Right atrium auricular region (tissue), 2 donors: ENCODE data around the gene ACVRL1. TPM values are rescaled to one million over a fixed set of nuclear protein-coding genes. Genes with fewer than 3 reads are reported as not detected.
A peak's percentile ranks its signal among the peaks of the same experiment; 100 is the strongest.

ENCODE experiments used
- DNase-seq: peaks from one replicate; pipeline ENCODE4 v3.0.0-alpha.2; 2019; ENCODE audit warnings: low spot score
- H3K27ac ChIP-seq, 2 donors: fragments of 200-600 bp; sonication (generic); 1 replicate in 1 of 2; 2 replicates in 1 of 2; pipeline ENCODE4 v1.5.1; 2016 to 2019
- H3K27me3 ChIP-seq, 2 donors: fragments of 200-600 bp; sonication (generic); one replicate each; pipeline versions ENCODE4 v1.5.1 to v1.6.0; 2017 to 2019
- H3K36me3 ChIP-seq: fragments of 200-600 bp; sonication (generic); one replicate; pipeline ENCODE4 v1.5.1; 2016
- H3K4me1 ChIP-seq, 2 donors: fragments of 200-600 bp; sonication (generic); one replicate each; pipeline versions ENCODE4 v1.5.1 to v1.6.0; 2017 to 2019
- H3K4me3 ChIP-seq, 2 donors: fragments of 200-600 bp; sonication (generic); 1 replicate in 1 of 2; 2 replicates in 1 of 2; pipeline ENCODE4 v1.5.1; 2017 to 2019; ENCODE audit warnings: mild to moderate bottlenecking in 1 of 2, moderate library complexity in 1 of 2
- H3K9me3 ChIP-seq, 2 donors: fragments of 200-600 bp; sonication (generic); one replicate each; pipeline ENCODE4 v1.5.1; 2019
- CTCF ChIP-seq, 2 donors: fragments of 200-600 bp; sonication (generic); IDR thresholded peaks; one replicate each; pipeline ENCODE4 v1.5.1; 2019; ENCODE audit warnings: antibody characterized with exemption in 2 of 2
- total RNA-seq, 2 donors: library from RNA; depleted of rRNA; stranded (reverse); fragments of >200 nt; gene quantifications; one replicate each; pipeline ENCODE4 v1.1.0, GENCODE V29; 2016

The ACVRL1 gene
- total RNA-seq, 2 donors from 2014 or later: 48.1 to 57.5 TPM

DNA sequence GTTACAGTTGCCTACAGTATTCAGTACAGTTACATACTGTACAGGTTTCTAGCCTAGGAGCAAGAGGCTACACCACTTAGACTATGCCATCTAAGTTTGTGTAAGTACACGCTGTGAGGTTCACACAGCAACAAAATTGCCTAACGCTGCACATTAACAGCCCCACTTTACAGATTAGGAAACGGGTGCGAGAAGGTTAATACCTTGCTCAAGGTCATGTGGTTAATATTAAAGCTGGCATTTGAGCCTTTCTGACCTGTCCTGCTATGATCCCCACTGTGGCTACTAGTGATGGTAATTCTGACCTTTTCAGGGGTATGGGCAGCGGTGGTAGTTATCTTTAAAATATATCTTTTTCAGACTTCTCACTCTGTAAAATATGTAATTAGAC, 65.1 kb downstream of the ACVRL1 start:
- Histone ChIP-seq H3K36me3 (peaks cover 19% of the 10 kb centered on the region), H3K27ac (peak overlapping the region; percentile 17 to 20), H3K9me3 (no peaks in the 10 kb centered on the region), H3K4me1 (peaks cover 6 to 29% of the 10 kb centered on the region in 2 donors), H3K27me3 (no peaks in the 10 kb centered on the region), H3K4me3 (no peak overlapping the region)
- DNase-seq: no peak
- TF ChIP-seq CTCF (IDR thresholded peaks at IDR 0.05): no peak

DNA sequence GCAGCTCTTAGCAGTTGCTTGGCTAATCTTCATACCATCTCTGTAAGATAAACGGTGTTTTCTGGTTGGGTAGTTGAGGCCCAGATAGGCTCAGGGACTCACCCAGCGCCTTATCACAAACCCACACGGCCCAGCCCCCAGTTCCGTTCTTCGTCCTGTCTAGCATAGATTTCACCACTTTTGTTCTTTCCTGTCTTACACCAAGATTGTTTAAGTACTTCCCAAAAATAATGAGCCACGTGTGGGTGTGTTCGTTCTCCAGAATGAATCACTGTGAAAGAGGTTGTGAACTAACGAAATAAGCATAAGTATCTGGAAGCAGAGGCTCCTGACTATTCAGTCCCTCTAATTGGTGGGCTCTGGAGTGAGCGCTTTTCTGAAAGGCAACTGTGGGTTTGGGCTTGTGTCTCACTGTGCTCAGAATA, 65.6 kb downstream of the ACVRL1 start:
- peaks cover 6 to 29% of the 10 kb centered on the region in 2 donors for H3K4me1 ChIP-seq
- H3K27me3 ChIP-seq: no peaks in the 10 kb centered on the region
- peak overlapping the region; percentile 17 to 20 for H3K27ac ChIP-seq
- TF ChIP-seq CTCF (IDR thresholded peaks at IDR 0.05): no peak
- H3K9me3 ChIP-seq: no peaks in the 10 kb centered on the region
- H3K36me3 ChIP-seq: peaks cover 21% of the 10 kb centered on the region
- DNase-seq: peak; percentile 75
- H3K4me3 ChIP-seq: no peak overlapping the region

Other genes starting within 250 kb of the ACVRL1 start
- under 1 TPM; 0.19 to 0.24 TPM for gene FIGNL2, start 58.8 kb upstream of the ACVRL1 start, total RNA-seq
- not detected for gene ANKRD33, start 19.4 kb upstream of the ACVRL1 start, total RNA-seq
- 10 to 100 TPM in 1 of 2 donors, 1 to 10 TPM in 1; 8.2 to 12.5 TPM for gene ACVR1B, start 44.2 kb downstream of the ACVRL1 start, total RNA-seq
- 10 to 100 TPM; 17.6 to 23.2 TPM for gene TAMALIN, start 99.4 kb downstream of the ACVRL1 start, total RNA-seq
- 100 to 1,000 TPM; 150 to 238 TPM for gene NR4A1, start 143.9 kb downstream of the ACVRL1 start, total RNA-seq
- 10 to 100 TPM; 26.8 to 36.9 TPM for gene ATG101, start 162.5 kb downstream of the ACVRL1 start, total RNA-seq
- 1 to 10 TPM in 1 of 2 donors, under 1 TPM in 1; 0.44 to 3.2 TPM for gene SMIM41, start 172.2 kb downstream of the ACVRL1 start, total RNA-seq